ENCODE results near the gene CREM.

Gene CREM

GRCh38 chr10:35167342-35167741 is 40.7 kb downstream of the CREM start:
- no peak overlapping the region for H3K27ac ChIP-seq (replicated peaks)
- no peak overlapping the region for H3K4me3 ChIP-seq (replicated peaks; ENCODE audit: insufficient read depth, low read length)
- no peaks in the 10 kb centered on the region for H3K27me3 ChIP-seq (ENCODE audit: insufficient read depth, poor library complexity, severe bottlenecking)
- no peak for TF ChIP-seq POLR2AphosphoS5 (IDR thresholded peaks at IDR 0.05; ENCODE audit: low read depth)
- no peak for TF ChIP-seq CTCF (IDR thresholded peaks at IDR 0.05; ENCODE audit: insufficient read depth, low read length)
- TF ChIP-seq SPI1 (IDR thresholded peaks at IDR 0.05; ENCODE audit: borderline replicate concordance, low read depth) = no peak
- no peak for TF ChIP-seq GABPA (IDR thresholded peaks at IDR 0.05; ENCODE audit: low read depth)
- no peak for TF ChIP-seq REST (IDR thresholded peaks at IDR 0.05; ENCODE audit: insufficient replicate concordance, low read depth)
- DNase-seq (ENCODE audit: low read depth in 1 of 2, low spot score in 1 of 2) = no peak

- Histone ChIP-seq H3K4me3 (replicated peaks; ENCODE audit: insufficient read depth, low read length) (no peak overlapping the region), H3K27ac (replicated peaks) (no peak overlapping the region), H3K27me3 (ENCODE audit: insufficient read depth, poor library complexity, severe bottlenecking) (no peaks in the 10 kb centered on the region)
- DNase-seq (ENCODE audit: low read depth in 1 of 2, low spot score in 1 of 2) = no peak
- TF ChIP-seq SPI1 (IDR thresholded peaks at IDR 0.05; ENCODE audit: borderline replicate concordance, low read depth) (no peak), CTCF (IDR thresholded peaks at IDR 0.05; ENCODE audit: insufficient read depth, low read length) (no peak), POLR2AphosphoS5 (IDR thresholded peaks at IDR 0.05; ENCODE audit: low read depth) (no peak), GABPA (IDR thresholded peaks at IDR 0.05; ENCODE audit: low read depth) (no peak), REST (IDR thresholded peaks at IDR 0.05; ENCODE audit: insufficient replicate concordance, low read depth) (no peak)
These were observed 45.5 kb downstream of the CREM start for GRCh38 chr10:35172146-35172545.

- H3K4me3 ChIP-seq (replicated peaks; ENCODE audit: insufficient read depth, low read length) = no peak overlapping the region
- no peak overlapping the region for H3K27ac ChIP-seq (replicated peaks)
- TF ChIP-seq POLR2AphosphoS5 (IDR thresholded peaks at IDR 0.05; ENCODE audit: low read depth) = no peak
- no peak for TF ChIP-seq REST (IDR thresholded peaks at IDR 0.05; ENCODE audit: insufficient replicate concordance, low read depth)
- no peak for TF ChIP-seq SPI1 (IDR thresholded peaks at IDR 0.05; ENCODE audit: borderline replicate concordance, low read depth)
- TF ChIP-seq CTCF (IDR thresholded peaks at IDR 0.05; ENCODE audit: insufficient read depth, low read length) = no peak
- TF ChIP-seq GABPA (IDR thresholded peaks at IDR 0.05; ENCODE audit: low read depth) = no peak
- no peak for DNase-seq (ENCODE audit: low read depth in 1 of 2, low spot score in 1 of 2)
- no peaks in the 10 kb centered on the region for H3K27me3 ChIP-seq (ENCODE audit: insufficient read depth, poor library complexity, severe bottlenecking)
These were observed 45.9 kb downstream of the CREM start for GRCh38 chr10:35172574-35172973.
